22Rv1 (cell line): ENCODE measurements around the gene FAM117A.

Experiments
- H3K27ac ChIP-seq: fragments of 450-650 bp; 2 replicates; pipeline ENCODE4 v1.5.1; 2017
- CTCF ChIP-seq: fragments of 450-650 bp; IDR thresholded peaks from 2 replicates; pipeline ENCODE4 v1.5.1; 2017; ENCODE audit warnings: mild to moderate bottlenecking
- ZFX ChIP-seq: fragments of 450-650 bp; IDR thresholded peaks from 2 replicates; pipeline ENCODE4 v1.6.1; 2017; ENCODE audit warnings: antibody characterized with exemption, borderline replicate concordance

FAM117A gene

GRCh38 chr17:49716668-49717364 is 47.1 kb downstream of the FAM117A start:
- no peak overlapping the region for H3K27ac ChIP-seq
- TF ChIP-seq ZFX (no peak), CTCF (no peak)

- TF ChIP-seq CTCF, result no peak
- TF ChIP-seq ZFX, result no peak
- no peak overlapping the region for H3K27ac ChIP-seq
Measured at GRCh38 chr17:49715717-49716279, 48.1 kb downstream of the FAM117A start.

- H3K27ac ChIP-seq, result no peak overlapping the region
- no peak for TF ChIP-seq ZFX
- no peak for TF ChIP-seq CTCF
Measured at GRCh38 chr17:49715216-49715615, 48.7 kb downstream of the FAM117A start.

GRCh38 chr17:49708515-49709183 is 55.3 kb downstream of the FAM117A start:
- TF ChIP-seq CTCF (peak; percentile 65), ZFX (no peak)
- H3K27ac ChIP-seq, result peak overlapping the region; percentile 83

GRCh38 chr17:49707608-49708514 is 56.1 kb downstream of the FAM117A start, which contains the start of gene SLC35B1:
SLC35B1 (minus strand) TSS chr17:49707964; CDS start chr17:49707833, 131 bp downstream.
- peak within 1 kb of the TSS; percentile 83 for H3K27ac ChIP-seq
- TF ChIP-seq ZFX (no peak), CTCF (peak; percentile 94)

GRCh38 chr17:49707246-49707607 is 56.7 kb downstream of the FAM117A start:
- H3K27ac ChIP-seq, result peak overlapping the region; percentile 83
- TF ChIP-seq ZFX, result no peak
- no peak for TF ChIP-seq CTCF
